ENCODE results near the gene DIP2A.

Gene DIP2A

GRCh38 chr21:46527801-46528200 lies 69.1 kb downstream of the DIP2A start:
- DNase-seq (ENCODE audit: low spot score): no peak

GRCh38 chr21:46532080-46532479 lies 73.4 kb downstream of the DIP2A start:
- DNase-seq (ENCODE audit: low spot score): no peak

GRCh38 chr21:46537026-46537425 lies 78.3 kb downstream of the DIP2A start:
- DNase-seq (ENCODE audit: low spot score): no peak

GRCh38 chr21:46538262-46538661 lies 79.6 kb downstream of the DIP2A start:
- DNase-seq (ENCODE audit: low spot score): no peak

- DNase-seq (ENCODE audit: low spot score): no peak
These were observed 80.4 kb downstream of the DIP2A start for GRCh38 chr21:46538851-46539666.

- DNase-seq (ENCODE audit: low spot score): no peak
These were observed 81.5 kb downstream of the DIP2A start for GRCh38 chr21:46540087-46540710.

DNA sequence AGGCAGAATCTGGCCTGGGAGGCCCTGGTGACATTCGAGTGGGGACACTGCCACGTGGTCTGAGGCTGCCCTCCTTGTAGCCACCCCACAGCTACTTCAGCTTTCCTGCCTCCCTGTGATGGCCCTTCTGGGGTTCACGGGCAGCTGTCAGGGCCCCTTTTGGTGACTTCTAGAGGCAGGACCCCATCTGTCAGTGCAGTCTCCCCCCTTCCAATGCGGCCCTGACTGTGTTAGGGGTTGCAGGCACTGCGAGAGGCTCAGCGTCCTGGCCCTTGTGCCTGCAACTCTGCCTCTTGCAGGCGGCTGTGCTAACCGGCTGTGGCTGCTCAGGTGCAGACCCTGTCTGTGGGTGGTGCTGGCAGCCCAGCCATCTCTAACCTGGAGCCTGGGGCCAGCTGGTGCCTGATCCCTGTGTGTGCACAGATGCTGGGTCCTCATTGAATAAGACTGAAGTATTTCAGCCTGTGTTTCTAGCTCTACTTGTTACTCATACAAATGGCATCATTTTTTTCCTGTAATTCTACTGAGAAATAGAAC lies 84.0 kb downstream of the DIP2A start:
- DNase-seq (ENCODE audit: low spot score): no peak

- DNase-seq (ENCODE audit: low spot score): no peak
These were observed 84.6 kb downstream of the DIP2A start for GRCh38 chr21:46543306-46543705.

- no peak for DNase-seq (ENCODE audit: low spot score)
These were observed 85.3 kb downstream of the DIP2A start for GRCh38 chr21:46544003-46544402.

DNA sequence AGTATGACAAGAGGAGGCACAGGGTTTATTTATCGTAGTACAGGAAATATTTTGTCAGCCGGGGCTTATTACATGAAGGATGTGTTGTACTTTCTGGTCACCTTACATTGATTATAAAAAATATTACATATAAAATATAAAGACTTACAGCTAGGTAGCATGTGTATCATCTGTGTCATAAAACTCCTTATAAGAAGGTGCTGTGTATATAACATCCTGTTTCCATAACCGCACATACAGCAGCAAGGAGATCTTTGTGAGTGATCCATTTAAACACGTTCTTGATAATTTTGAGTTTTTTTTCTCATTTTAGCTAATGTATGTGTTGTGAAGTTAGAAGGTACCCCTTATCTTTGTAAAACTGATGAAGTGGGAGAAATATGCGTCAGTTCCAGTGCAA lies 86.1 kb downstream of the DIP2A start:
- no peak for DNase-seq (ENCODE audit: low spot score)

DNA sequence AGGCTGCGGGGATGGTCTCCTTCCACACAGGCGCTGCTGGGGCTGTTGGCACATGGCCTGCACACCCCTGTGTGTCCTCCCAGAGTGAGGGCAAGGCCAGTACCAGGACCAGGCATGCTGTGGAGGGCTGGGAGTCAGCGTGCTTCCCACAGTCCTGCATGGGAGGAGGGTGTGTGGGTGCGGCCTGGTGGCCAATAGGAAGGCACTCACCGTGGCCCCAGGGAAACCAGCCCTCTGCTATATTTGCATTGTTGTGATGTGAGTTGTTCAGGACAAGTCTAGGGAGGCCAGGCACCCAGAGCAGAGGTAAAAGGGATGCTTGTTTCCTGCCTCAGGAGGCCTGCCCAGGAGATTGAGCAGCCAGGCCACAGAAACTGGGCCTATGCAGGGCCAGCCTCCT lies 86.7 kb downstream of the DIP2A start:
- DNase-seq (ENCODE audit: low spot score): no peak

DNA sequence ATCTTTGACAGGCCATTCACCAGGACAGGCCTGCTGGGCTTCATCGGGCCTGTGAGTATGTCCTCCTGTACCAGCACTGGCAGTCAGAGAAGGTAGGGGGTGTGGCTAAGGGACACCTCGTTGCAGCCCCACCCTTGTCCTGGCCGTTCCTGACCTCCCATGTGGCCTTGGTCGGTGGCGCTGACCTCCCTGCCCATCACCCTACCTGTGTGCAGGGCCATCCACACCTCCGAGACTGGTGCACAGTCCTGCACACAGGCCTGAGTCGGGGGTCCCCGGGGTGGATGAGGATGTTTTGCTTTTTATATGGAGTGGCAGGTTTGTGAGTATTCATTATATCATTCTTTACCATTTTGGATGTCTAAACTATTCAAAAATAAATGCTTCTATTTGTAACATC lies 87.2 kb downstream of the DIP2A start:
- DNase-seq (ENCODE audit: low spot score): no peak

GRCh38 chr21:46546799-46547198 lies 88.1 kb downstream of the DIP2A start:
- DNase-seq (ENCODE audit: low spot score): no peak

GRCh38 chr21:46549650-46550049 lies 91.0 kb downstream of the DIP2A start:
- no peak for DNase-seq (ENCODE audit: low spot score)

GRCh38 chr21:46550116-46550941 lies 91.6 kb downstream of the DIP2A start:
- no peak for DNase-seq (ENCODE audit: low spot score)

DNA sequence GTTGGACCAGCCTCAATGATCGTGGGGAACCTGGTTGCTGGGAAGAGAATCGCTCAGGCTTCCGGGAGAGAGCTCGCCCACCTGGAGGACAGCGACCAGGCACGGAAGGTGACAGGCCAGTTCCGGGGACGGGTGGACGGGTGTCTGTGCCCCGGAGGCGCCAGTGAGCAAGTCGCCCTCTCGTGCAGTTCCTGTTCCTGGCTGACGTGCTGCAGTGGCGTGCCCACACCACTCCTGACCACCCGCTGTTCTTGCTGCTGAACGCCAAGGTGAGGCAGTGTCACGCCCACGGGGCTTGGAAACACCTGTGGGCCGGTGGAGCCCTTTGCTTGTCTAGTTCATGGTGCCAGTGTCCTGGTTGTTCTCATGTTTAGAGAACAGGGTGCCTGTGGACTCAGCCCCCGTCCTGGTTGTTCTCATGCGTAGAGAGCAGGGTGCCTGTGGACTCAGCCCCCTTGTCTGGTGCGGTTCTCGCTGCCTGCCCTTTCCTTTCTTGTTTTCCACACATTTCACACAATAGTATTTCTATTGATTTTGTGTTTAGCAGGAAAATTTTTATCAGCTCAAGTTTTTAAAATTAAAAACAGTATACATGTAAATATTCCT lies 93.0 kb downstream of the DIP2A start:
- DNase-seq (ENCODE audit: low spot score): no peak

DNA sequence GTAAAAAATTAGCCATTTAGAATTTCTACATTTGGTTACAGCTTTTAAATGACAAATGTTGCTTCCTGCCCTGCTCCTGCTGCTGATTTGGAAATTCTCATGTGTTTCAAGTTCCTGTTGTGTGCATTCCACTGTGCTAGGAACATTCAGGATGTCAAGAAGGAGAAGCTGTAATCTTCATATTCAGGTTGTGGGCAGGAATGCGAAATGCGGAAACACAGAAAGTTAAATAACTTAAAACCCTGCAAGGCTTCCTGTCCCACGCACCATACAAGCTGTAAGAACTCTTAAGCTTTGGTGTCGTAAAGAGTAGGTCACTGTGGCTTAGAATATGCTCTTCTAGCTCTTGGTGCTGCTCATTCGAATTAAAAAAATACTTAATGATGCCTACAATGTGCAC lies 93.6 kb downstream of the DIP2A start:
- DNase-seq (ENCODE audit: low spot score): no peak

GRCh38 chr21:46552865-46553379 lies 94.2 kb downstream of the DIP2A start:
- no peak for DNase-seq (ENCODE audit: low spot score)

DNA sequence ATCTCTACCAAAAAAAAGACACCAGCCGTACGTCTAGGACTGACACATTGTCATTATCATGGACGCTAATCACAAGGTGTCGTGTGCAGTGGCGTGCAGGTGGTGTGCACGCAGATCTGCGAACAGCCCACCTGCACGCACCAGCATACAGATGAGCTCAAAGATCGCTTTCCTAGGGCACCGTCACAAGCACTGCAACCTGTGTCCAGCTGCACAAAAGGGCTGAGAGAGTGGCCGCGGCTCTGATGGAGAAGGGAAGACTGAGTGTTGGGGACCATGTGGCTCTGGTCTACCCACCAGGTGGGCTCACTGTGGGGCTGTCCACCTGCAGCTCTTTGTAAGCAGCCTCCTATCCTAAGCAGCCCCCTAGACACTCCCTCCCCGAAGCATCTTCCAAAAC lies 95.3 kb downstream of the DIP2A start:
- no peak for DNase-seq (ENCODE audit: low spot score)

- no peak for DNase-seq (ENCODE audit: low spot score)
These were observed 95.9 kb downstream of the DIP2A start for GRCh38 chr21:46554431-46555224.

- no peak for DNase-seq (ENCODE audit: low spot score)
These were observed 96.5 kb downstream of the DIP2A start for GRCh38 chr21:46555225-46555617.

Measured in kidney capillary endothelial cell (primary cell).